OCI-LY3 (cell line): ENCODE results near the gene CLEC2L.

ENCODE experiments used
- H2AFZ ChIP-seq: fragments of 200-600, 300-600 bp; shearing (Covaris generic); 2 replicates; pipeline ENCODE4 v1.6.0; 2014; ENCODE audit warnings: antibody characterized with exemption, low read depth, low read length
- H3K27ac ChIP-seq: fragments of 200-600, 300-600 bp; sonication (generic); 2 replicates; pipeline ENCODE4 v1.5.1; 2014; ENCODE audit warnings: mild to moderate bottlenecking, low read length, moderate library complexity, mixed read lengths
- H3K27me3 ChIP-seq: fragments of 200-600, 300-600 bp; sonication (generic); 2 replicates; pipeline ENCODE4 v1.6.1; 2014; ENCODE audit warnings: low read depth, low read length, mixed read lengths
- H3K36me3 ChIP-seq: fragments of 200-600, 300-600 bp; sonication (generic); replicated peaks from 2 replicates; pipeline ENCODE3; 2014; ENCODE audit warnings: low read depth, low read length, mixed read lengths
- H3K4me1 ChIP-seq: fragments of 300-600, 200-600 bp; sonication (generic); 2 replicates; pipeline ENCODE4 v1.6.1; 2014; ENCODE audit warnings: low read length, mixed read lengths
- H3K4me2 ChIP-seq: fragments of 200-600, 300-600 bp; sonication (generic); 2 replicates; pipeline ENCODE4 v1.6.1; 2014; ENCODE audit warnings: low read length, mixed read lengths
- H3K4me3 ChIP-seq: fragments of 300-600, 200-600 bp; sonication (generic); 2 replicates; pipeline ENCODE4 v1.5.1; 2014; ENCODE audit warnings: antibody characterized with exemption, mild to moderate bottlenecking, low read length, moderate library complexity
- H3K79me2 ChIP-seq: fragments of 300-600, 200-600 bp; shearing (Covaris generic); 2 replicates; pipeline ENCODE4 v1.6.1; 2014; ENCODE audit warnings: mild to moderate bottlenecking, low read length, mixed read lengths
- H3K9ac ChIP-seq: fragments of 300-600, 200-600 bp; shearing (Covaris generic); 2 replicates; pipeline ENCODE4 v1.6.0; 2014; ENCODE audit warnings: mild to moderate bottlenecking, low read length, moderate library complexity
- H3K9me3 ChIP-seq: fragments of 200-600, 300-600 bp; shearing (Covaris generic); 2 replicates; pipeline ENCODE4 v1.6.1; 2014; ENCODE audit warnings: low read length, mixed read lengths; ENCODE audit not compliant: insufficient read depth
- H4K20me1 ChIP-seq: fragments of 200-600, 300-600 bp; sonication (generic); 2 replicates; pipeline ENCODE4 v1.6.1; 2016; ENCODE audit warnings: low read length, mixed read lengths; ENCODE audit not compliant: insufficient read depth
- CTCF ChIP-seq: fragments of 200-600, 300-600 bp; sonication (generic); IDR thresholded peaks from 2 replicates; pipeline ENCODE4 v1.5.1; 2014; ENCODE audit warnings: antibody characterized with exemption, low read length, low read depth
- EZH2phosphoT487 ChIP-seq: fragments of 200-600 bp; shearing (Covaris generic); IDR thresholded peaks from 2 replicates; pipeline ENCODE4 v1.6.1; 2018; ENCODE audit warnings: antibody characterized with exemption, mixed run types, low read depth

The CLEC2L gene

GRCh38 chr7:139562491-139562890 is 39.0 kb downstream of the CLEC2L start:
- Histone ChIP-seq H3K9me3 (no peaks in the 10 kb centered on the region), H2AFZ (no peak overlapping the region), H3K4me2 (no peak overlapping the region), H3K27ac (no peak overlapping the region), H3K4me1 (no peaks in the 10 kb centered on the region), H3K4me3 (no peak overlapping the region), H3K9ac (no peak overlapping the region), H4K20me1 (no peaks in the 10 kb centered on the region), H3K27me3 (peaks cover 8% of the 10 kb centered on the region; the same call in 1 of the 2 replicates), H3K79me2 (no peaks in the 10 kb centered on the region), H3K36me3 (no peaks in the 10 kb centered on the region)
- no peak for TF ChIP-seq EZH2phosphoT487
- TF ChIP-seq CTCF, result no peak

- TF ChIP-seq CTCF (no peak), EZH2phosphoT487 (no peak)
- Histone ChIP-seq H3K36me3 (no peaks in the 10 kb centered on the region), H2AFZ (no peak overlapping the region), H4K20me1 (no peaks in the 10 kb centered on the region), H3K9ac (no peak overlapping the region), H3K27ac (no peak overlapping the region), H3K4me3 (no peak overlapping the region), H3K9me3 (no peaks in the 10 kb centered on the region), H3K4me1 (no peaks in the 10 kb centered on the region), H3K4me2 (no peak overlapping the region), H3K27me3 (peaks cover 8% of the 10 kb centered on the region; the same call in 1 of the 2 replicates), H3K79me2 (no peaks in the 10 kb centered on the region)
Measured at GRCh38 chr7:139562961-139563565, 39.6 kb downstream of the CLEC2L start.

GRCh38 chr7:139563856-139564255 is 40.4 kb downstream of the CLEC2L start:
- no peaks in the 10 kb centered on the region for H3K4me1 ChIP-seq
- H3K4me2 ChIP-seq, result no peak overlapping the region
- H3K9ac ChIP-seq, result no peak overlapping the region
- H3K79me2 ChIP-seq, result no peaks in the 10 kb centered on the region
- H3K9me3 ChIP-seq, result no peaks in the 10 kb centered on the region
- no peaks in the 10 kb centered on the region for H3K36me3 ChIP-seq
- no peak overlapping the region for H3K4me3 ChIP-seq
- TF ChIP-seq CTCF (no peak), EZH2phosphoT487 (no peak)
- peaks cover 8% of the 10 kb centered on the region; the same call in 1 of the 2 replicates for H3K27me3 ChIP-seq
- no peaks in the 10 kb centered on the region for H4K20me1 ChIP-seq
- H2AFZ ChIP-seq, result no peak overlapping the region
- no peak overlapping the region for H3K27ac ChIP-seq

GRCh38 chr7:139566075-139566474 is 42.6 kb downstream of the CLEC2L start:
- Histone ChIP-seq H3K9ac (no peak overlapping the region), H2AFZ (no peak overlapping the region), H3K27ac (no peak overlapping the region), H3K9me3 (no peaks in the 10 kb centered on the region), H3K4me2 (no peak overlapping the region), H3K36me3 (no peaks in the 10 kb centered on the region), H3K27me3 (peaks cover 8% of the 10 kb centered on the region; the same call in 1 of the 2 replicates), H3K79me2 (no peaks in the 10 kb centered on the region), H4K20me1 (no peaks in the 10 kb centered on the region), H3K4me1 (no peaks in the 10 kb centered on the region), H3K4me3 (no peak overlapping the region)
- no peak for TF ChIP-seq CTCF
- no peak for TF ChIP-seq EZH2phosphoT487
